Endodermal cell (in vitro differentiated cells): ENCODE results near the gene TRIM26. TPM values are rescaled to one million over a fixed set of nuclear protein-coding genes. Genes with fewer than 3 reads are reported as not detected.

Source experiments
- DNase-seq: peaks from one replicate; pipeline ENCODE4 v3.0.0-alpha.2; 2017
- H3K27ac ChIP-seq: 2 replicates; pipeline ENCODE4 v1.5.1; 2013; ENCODE audit warnings: mild to moderate bottlenecking, low read depth, low read length, moderate library complexity
- H3K27me3 ChIP-seq: 2 replicates; pipeline ENCODE4 v1.6.1; 2013; ENCODE audit warnings: mild to moderate bottlenecking, low read length, moderate library complexity; ENCODE audit not compliant: insufficient read depth, control insufficient read depth, poor library complexity, severe bottlenecking
- H3K36me3 ChIP-seq: 2 replicates; pipeline ENCODE4 v1.7.0; 2013; ENCODE audit warnings: mild to moderate bottlenecking, low read length, moderate library complexity; ENCODE audit not compliant: control insufficient read depth, insufficient read depth
- H3K4me1 ChIP-seq: one replicate; pipeline ENCODE4 v1.7.0; 2013; ENCODE audit warnings: low read length; ENCODE audit not compliant: control insufficient read depth, insufficient read depth
- H3K4me3 ChIP-seq: 2 replicates; pipeline ENCODE4 v1.5.1; 2013; ENCODE audit warnings: mild to moderate bottlenecking, low read length, moderate library complexity
- H3K9ac ChIP-seq: 2 replicates; pipeline ENCODE4 v1.6.1; 2013; ENCODE audit warnings: mild to moderate bottlenecking, low read length, moderate library complexity; ENCODE audit not compliant: poor library complexity, severe bottlenecking; ENCODE audit errors: extremely low read depth
- H3K9me3 ChIP-seq: 2 replicates; pipeline ENCODE4 v1.6.1; 2013; ENCODE audit warnings: mild to moderate bottlenecking, low read length, moderate library complexity; ENCODE audit not compliant: control insufficient read depth
- H3K27ac Mint-ChIP-seq: 2 replicates; pipeline ENCODE4 v1.8.0; 2020; ENCODE audit warnings: mixed read lengths
- H3K27me3 Mint-ChIP-seq: 2 replicates; pipeline ENCODE4 v1.8.0; 2021; ENCODE audit warnings: mild to moderate bottlenecking, mixed read lengths; ENCODE audit not compliant: insufficient read depth
- H3K36me3 Mint-ChIP-seq: 2 replicates; pipeline ENCODE4 v1.8.0; 2020; ENCODE audit warnings: low read depth, mixed read lengths
- H3K4me1 Mint-ChIP-seq: 2 replicates; pipeline ENCODE4 v1.8.0; 2020; ENCODE audit warnings: mixed read lengths
- H3K4me3 Mint-ChIP-seq: 2 replicates; pipeline ENCODE4 v1.8.0; 2020; ENCODE audit warnings: mild to moderate bottlenecking, moderate library complexity, mixed read lengths
- H3K9me3 Mint-ChIP-seq: 2 replicates; pipeline ENCODE4 v1.8.0; 2020; ENCODE audit warnings: mild to moderate bottlenecking, mixed read lengths
- WGBS, 2 experiments: methylation state at CpG; one replicate each; pipeline versions ENCODE4 v1.1.5 to v1.1.7; 2013; ENCODE audit warnings: missing lambda C conversion rate in 2 of 2, mixed read lengths in 1 of 2; ENCODE audit not compliant: insufficient coverage in 1 of 2, insufficient read length in 1 of 2; 5-methylcytosine and 5-hydroxymethylcytosine counted together
- total RNA-seq, 2 donors: library from RNA; stranded (reverse); fragmentation: NEBNext Ultra II Directional in 1 of 2; extraction: Animal tissue kit (Norgen Biotek cat#: 25700) in 1 of 2; gene quantifications; 2 replicates in 1 of 2; 3 replicates in 1 of 2; pipeline ENCODE4 v1.2.1, GENCODE V29; 2021
- TF ChIP-seq, protein P1 (sequence below): fragments of 200-600 bp; sonication (generic); conservative IDR thresholded peaks from 2 replicates; pipeline ENCODE4 v1.5.0; 2021; ENCODE audit warnings: antibody characterized with exemption, mild to moderate bottlenecking

TRIM26 gene
- total RNA-seq, 2 donors from 2014 or later, result 29.3 to 35.3 TPM

DNA sequence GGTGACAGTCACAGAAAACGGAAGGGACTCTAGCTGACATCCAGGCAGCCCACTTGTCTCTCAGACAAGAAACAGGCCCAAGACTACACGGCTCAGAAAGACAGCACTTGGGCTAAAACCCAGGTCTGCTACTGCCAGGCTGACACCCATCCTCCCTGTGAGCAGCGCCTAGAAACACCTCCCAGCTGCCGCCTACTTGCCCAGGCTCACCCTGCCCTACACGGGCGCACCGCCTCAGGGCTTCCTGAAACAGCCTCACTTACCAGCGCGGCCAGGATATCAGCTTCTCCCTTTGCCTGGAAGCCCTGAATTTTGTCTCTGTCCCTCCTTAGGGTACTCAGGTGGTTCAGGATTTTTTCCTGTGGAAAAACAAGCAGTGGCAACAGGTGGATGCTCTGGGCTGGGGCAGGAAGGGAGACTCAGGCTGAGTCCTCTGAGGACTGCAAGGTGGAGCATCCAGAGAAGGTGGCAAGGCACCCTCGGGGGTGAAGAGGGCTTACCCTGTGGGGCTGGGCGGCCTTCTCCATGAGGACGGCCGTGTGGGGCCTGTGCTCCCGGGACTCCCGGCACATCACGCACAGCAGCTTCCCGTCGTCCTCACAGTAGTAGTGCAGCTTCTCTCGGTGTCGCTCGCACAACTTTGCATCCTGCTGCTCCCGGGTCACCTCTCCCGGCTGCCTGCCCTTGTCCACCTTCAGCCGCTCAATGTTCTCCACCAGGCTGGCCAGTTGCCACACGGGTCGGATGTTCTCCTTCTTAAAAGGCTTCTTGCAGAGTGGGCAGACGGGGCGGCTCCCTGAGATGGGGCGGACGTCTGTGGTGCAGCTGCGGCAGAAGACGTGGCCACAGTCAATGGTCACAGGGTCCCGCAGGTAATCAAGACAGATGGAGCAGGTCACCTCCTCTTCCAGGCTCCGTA lies 14.8 kb downstream of the TRIM26 start:
- DNase-seq, result no peak
- no peaks in the 10 kb centered on the region for H3K9me3 ChIP-seq
- no peaks in the 10 kb centered on the region for H3K27me3 ChIP-seq
- no peak overlapping the region for H3K4me3 Mint-ChIP-seq
- peaks cover 56% of the 10 kb centered on the region for H3K36me3 Mint-ChIP-seq
- peaks cover 5% of the 10 kb centered on the region for H3K4me1 ChIP-seq
- no peaks in the 10 kb centered on the region for H3K9me3 Mint-ChIP-seq
- no peaks in the 10 kb centered on the region for H3K27me3 Mint-ChIP-seq
- WGBS, 2 experiments, result 93 to 98% methylated on average over 23 to 34 of the region's 34 CpGs
- peaks cover 6% of the 10 kb centered on the region for H3K4me1 Mint-ChIP-seq
- no peak overlapping the region for H3K27ac Mint-ChIP-seq
- H3K9ac ChIP-seq, result no peak overlapping the region
- no peak overlapping the region for H3K4me3 ChIP-seq
- H3K27ac ChIP-seq, result no peak overlapping the region
- peaks cover 79% of the 10 kb centered on the region for H3K36me3 ChIP-seq
- TF ChIP-seq, protein P1, sequence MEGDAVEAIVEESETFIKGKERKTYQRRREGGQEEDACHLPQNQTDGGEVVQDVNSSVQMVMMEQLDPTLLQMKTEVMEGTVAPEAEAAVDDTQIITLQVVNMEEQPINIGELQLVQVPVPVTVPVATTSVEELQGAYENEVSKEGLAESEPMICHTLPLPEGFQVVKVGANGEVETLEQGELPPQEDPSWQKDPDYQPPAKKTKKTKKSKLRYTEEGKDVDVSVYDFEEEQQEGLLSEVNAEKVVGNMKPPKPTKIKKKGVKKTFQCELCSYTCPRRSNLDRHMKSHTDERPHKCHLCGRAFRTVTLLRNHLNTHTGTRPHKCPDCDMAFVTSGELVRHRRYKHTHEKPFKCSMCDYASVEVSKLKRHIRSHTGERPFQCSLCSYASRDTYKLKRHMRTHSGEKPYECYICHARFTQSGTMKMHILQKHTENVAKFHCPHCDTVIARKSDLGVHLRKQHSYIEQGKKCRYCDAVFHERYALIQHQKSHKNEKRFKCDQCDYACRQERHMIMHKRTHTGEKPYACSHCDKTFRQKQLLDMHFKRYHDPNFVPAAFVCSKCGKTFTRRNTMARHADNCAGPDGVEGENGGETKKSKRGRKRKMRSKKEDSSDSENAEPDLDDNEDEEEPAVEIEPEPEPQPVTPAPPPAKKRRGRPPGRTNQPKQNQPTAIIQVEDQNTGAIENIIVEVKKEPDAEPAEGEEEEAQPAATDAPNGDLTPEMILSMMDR, result no peak

DNA sequence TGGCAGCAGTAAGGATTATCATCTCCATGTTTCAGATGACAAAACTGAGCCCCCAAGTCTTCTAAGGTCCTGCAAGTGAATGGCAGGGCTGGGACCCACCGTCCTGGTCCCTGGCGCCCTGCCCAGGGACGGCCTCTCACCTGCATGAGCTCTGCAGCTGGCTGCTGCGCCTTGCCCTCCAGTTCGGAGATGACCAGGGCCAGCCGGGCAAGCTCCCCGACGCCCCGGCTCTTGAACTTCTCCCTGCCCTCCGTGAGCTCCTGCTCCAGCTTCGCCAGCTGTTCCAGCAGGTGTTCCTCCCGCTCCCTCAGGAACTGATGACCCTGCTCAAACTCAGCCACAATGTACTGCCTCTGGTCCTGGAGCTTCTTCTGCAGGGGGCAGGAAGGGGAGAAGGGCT lies 16.8 kb downstream of the TRIM26 start:
- H3K9me3 ChIP-seq, result no peaks in the 10 kb centered on the region
- H3K27ac Mint-ChIP-seq, result no peak overlapping the region
- H3K27ac ChIP-seq, result no peak overlapping the region
- H3K9ac ChIP-seq, result no peak overlapping the region
- H3K36me3 Mint-ChIP-seq, result peaks cover 63% of the 10 kb centered on the region
- peaks cover 74% of the 10 kb centered on the region for H3K36me3 ChIP-seq
- no peaks in the 10 kb centered on the region for H3K27me3 Mint-ChIP-seq
- H3K4me3 ChIP-seq, result no peak overlapping the region
- H3K4me1 Mint-ChIP-seq, result peaks cover 6% of the 10 kb centered on the region
- DNase-seq, result no peak
- TF ChIP-seq, protein P1, result no peak
- H3K4me3 Mint-ChIP-seq, result no peak overlapping the region
- H3K4me1 ChIP-seq, result peaks cover 5% of the 10 kb centered on the region
- H3K9me3 Mint-ChIP-seq, result no peaks in the 10 kb centered on the region
- H3K27me3 ChIP-seq, result no peaks in the 10 kb centered on the region
- 91 to 96% methylated on average over 8 to 12 of the region's 12 CpGs for WGBS, 2 experiments

DNA sequence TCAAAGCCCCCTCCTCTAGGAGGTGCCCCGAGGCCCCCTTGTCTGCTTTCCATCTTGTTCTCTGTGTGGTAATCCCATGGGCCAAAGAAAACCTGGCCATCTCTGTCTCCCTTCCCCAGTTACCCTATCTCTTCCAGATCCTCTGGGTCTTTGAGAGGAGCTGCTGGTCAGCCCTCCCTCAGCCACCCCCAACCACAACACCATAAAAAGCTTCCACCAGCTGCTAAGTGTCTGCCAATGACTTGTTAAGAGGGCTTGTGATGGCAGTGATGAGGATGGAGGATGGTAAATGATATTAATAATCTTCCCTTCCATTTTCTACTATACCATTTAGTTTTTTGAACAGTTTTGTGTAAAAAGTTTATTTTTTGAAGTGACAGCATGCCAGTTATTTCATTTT lies 17.3 kb downstream of the TRIM26 start:
- 90% methylated on average over 1 of the region's 1 CpG; no CpG with 5 or more reads in 1 of the 2 experiments for WGBS, 2 experiments
- H3K4me3 Mint-ChIP-seq, result no peak overlapping the region
- H3K27me3 Mint-ChIP-seq, result no peaks in the 10 kb centered on the region
- Histone ChIP-seq H3K36me3 (peaks cover 73% of the 10 kb centered on the region), H3K9me3 (no peaks in the 10 kb centered on the region), H3K4me1 (peaks cover 5% of the 10 kb centered on the region), H3K27ac (no peak overlapping the region), H3K4me3 (no peak overlapping the region), H3K9ac (no peak overlapping the region), H3K27me3 (no peaks in the 10 kb centered on the region)
- DNase-seq, result no peak
- peaks cover 6% of the 10 kb centered on the region for H3K4me1 Mint-ChIP-seq
- H3K27ac Mint-ChIP-seq, result no peak overlapping the region
- no peaks in the 10 kb centered on the region for H3K9me3 Mint-ChIP-seq
- peaks cover 63% of the 10 kb centered on the region for H3K36me3 Mint-ChIP-seq
- TF ChIP-seq, protein P1, result no peak
